NCI-H2107 treated with DMSO at 0.1 percent for 48 hours (cell line): ENCODE results near the gene CRACDL.
"Not testable (repeated sequence)": the region's sequence is repeated elsewhere in the genome, so short reads cannot be mapped to it uniquely, and the experiment has no call there.

Experiments
- DNase-seq: peaks from one replicate; lab custom pipeline; 2025; ENCODE audit not compliant: unreplicated experiment; lab: John Stamatoyannopoulos, UW

The CRACDL gene

DNA sequence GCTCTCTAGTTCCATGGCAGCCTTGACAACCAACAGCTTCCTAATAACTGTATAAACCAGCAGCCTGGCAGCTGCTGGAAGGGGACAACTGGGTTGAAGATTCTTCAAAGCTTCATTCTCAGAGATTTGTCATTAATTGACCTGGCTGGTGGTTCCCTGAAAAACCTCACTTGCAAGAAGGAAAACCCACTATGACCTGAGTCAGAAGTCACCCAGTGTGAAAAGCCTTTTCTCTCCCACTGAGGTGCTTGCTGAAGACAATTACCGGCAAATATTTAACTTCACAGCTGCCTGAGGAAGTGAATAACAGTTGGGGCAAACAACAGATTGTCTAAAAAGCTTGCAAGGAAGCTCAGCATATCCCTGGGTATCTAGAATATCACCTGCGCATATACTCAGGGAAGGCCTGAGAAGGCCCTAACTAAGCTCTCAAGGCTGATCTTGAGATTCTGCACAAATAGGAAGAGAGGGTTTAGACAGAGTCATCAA is 49.9 kb downstream of the CRACDL start:
- DNase-seq, result no peak

DNA sequence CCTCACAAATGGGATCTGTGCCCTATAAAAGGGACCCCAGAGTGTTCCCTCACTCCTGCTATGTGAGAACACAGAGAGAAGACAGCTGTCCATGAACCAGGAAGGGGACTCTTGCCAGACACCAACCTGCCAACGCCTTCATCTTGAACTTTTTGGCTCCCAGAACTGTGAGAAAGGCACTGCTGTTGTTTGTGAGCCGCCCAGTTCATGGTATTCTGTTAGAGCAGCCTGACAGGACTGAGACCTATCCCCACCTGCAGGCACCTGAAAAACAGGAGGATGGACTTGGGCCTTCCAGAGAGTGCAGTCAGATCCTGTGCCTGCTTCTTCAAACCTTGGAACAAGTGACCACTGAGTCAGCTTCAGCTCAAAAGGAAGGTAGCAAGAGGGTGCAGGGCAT is 51.4 kb downstream of the CRACDL start:
- no peak for DNase-seq

DNA sequence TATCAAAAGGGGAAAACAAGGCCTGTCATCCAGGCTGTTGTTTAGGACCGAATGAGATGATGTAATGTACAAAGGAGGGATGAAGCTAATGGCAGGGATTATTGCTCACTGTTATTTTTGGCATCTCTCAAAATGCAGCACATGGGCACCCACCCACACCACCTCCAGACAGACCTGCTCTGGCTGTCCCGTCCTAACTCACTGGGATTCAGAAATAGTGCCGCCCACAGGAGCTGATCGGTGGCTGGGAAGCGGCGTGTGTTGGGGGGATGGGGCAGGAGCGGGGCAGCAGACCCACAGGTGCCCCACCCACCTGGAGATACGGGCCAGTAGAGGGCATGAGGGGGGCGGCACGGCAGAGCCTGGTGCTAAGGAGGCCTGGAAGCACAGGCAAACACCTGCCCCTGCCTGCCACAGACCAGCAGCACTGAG is 52.2 kb downstream of the CRACDL start:
- no peak for DNase-seq

DNA sequence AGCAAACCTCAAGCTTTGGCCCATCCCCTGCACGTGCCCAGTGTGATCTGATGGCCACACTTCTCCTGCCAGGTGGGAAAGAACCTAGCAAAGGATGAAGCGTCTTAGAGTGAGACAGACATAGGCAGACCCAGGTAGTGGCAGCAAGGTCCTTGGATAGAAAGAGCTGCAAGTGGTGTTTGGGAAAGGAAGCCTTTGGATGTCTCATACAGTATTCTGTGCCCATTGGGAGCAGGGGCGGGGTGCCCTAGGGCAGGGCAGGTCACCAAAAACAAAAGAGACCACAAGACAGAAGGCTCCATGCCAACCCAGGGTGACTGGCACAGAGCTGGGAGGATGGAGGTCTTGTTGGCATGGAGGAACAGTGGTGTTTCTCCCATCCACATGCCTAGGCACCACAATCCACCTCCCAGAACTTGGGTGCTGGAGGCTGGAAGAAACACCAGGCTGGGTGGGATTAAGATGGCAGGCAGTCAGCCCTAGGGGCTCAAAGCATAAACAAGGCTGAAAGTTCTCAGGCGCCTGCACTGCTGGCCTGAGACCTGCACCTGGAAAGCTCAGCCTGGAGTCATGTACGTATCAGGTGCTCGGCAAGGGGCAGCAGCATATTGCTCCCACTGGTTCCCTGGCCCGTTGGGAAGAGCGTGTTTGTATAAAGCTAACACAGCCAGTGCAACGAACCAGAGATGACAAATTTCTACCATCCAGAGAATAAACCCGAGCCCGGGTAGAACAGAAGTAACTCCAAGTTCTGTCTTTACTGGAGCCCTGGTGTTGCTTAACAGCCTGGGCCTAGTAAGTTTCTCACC is 52.9 kb downstream of the CRACDL start:
- no peak for DNase-seq

DNA sequence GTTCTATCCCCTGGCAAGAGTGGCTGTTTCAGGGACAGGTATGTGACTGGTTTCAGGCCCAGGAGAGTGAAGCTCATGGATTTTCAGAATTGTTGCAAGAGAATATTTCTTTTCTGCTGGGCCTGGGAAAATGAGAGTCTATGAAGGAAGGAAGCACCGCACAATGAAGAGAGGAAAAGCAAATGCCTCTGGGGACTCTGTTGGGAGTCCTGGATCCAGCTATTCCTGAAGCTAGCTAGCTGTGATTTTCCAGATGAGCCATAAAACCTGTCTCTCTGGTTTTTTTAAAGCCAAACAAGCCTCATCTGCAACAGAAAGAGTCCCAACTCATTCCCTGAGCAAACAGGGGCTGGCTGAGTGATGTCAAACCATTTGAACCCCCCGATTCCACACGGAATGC is 53.7 kb downstream of the CRACDL start:
- DNase-seq, result no peak

DNA sequence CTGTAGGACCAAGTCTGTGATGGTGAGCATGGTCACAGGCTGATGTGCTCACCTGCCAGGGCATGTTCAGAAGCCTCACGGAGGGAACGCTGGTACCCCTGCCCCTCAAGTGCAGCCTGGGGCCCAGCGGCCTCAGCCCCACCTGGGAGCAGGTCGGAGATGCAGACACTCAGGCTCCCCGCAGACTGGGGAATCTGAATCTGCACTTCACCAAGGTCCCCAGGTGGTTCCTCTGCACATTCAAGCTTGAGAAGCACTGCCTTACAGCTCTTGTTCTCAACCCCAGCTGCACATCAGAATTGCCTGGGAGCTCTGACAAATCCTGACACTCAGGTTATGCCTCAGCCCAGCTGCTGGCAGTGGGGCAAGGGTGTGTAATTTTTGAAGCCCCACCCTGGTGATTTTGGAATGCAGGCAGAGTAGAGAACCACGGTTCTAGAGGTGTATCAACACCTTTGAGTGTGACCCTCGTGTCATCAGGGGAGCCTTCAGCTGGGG is 54.8 kb downstream of the CRACDL start:
- DNase-seq, result peak; percentile 64

DNA sequence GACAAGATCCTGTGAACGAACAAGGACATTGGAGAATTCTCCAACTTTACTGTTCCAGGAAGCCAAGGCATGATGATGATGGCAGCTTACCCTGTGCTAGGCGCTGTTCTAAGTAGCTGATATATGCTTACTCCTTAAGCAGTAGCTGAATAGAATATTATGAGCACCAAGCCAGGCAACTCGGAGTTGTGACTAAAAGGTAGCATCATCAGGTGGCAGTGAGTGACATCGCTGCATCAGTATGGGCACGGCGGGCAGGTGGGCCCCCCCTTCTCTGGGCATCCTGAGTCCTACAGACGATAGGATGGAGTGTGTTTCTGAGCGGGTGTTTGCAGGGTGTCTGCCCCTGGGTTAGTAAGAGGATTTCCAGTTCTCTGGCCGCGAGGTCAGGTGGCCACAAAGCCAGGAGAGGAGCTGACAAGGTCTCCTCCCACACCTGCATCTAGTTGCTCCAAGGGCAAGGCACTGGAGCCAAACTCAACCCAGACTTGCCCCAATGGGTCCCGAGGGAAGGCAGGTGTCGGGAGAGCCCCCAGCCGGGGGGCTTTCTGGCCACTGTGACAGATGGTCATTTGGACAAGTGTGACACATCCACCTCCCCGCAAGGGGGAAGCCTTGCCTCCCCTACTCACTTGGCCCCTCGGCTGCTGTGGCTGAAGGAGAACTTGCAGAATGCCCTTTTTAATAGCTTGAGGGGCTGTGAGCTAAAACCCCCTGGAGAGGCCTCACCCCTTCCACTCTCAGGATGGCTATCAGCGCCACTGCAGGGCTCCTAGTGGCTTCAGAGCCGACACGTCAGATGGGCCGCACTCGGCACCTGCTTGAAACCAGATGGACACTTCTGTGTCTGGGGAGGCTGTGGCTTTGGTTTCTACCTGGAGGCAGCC is 55.5 kb downstream of the CRACDL start:
- no peak for DNase-seq

DNA sequence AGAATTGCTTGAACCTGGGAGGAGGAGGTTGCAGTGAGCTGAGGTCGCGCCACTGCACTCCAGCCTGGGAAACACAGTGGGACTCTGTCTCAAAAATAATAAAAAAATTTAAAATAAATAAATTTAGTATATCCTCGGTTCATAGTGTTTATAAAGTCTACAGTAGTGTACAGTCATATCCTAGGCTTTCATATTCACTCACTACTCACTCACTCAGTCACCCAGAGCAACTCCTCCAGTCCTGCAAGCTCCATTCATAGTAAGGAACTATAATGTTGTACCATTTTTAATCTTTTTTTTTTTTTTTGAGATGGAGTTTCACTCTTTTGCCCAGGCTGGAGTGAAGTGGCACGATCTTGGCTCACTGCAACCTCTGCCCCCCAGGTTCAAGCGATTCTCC is 58.4 kb downstream of the CRACDL start:
- DNase-seq, result not testable (repeated sequence)

DNA sequence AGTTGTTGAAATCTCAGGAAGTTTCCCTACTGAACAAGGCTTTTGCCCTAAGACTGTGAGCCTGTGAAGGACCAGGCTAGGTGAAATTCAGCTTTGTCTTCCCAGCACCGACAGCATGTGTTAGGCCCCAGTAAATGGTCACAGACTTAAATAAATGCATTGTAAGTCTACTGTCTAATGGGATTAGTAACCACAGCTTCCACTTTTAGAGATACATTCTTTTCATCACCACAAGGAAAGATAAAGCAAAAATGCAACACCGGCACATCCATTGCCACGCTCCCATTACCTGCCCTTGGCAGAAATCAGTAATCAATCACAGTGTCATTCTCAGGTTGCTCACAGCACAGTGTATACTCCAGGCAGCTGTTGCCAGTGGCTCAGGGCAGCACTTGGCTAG is 59.3 kb downstream of the CRACDL start:
- no peak for DNase-seq

DNA sequence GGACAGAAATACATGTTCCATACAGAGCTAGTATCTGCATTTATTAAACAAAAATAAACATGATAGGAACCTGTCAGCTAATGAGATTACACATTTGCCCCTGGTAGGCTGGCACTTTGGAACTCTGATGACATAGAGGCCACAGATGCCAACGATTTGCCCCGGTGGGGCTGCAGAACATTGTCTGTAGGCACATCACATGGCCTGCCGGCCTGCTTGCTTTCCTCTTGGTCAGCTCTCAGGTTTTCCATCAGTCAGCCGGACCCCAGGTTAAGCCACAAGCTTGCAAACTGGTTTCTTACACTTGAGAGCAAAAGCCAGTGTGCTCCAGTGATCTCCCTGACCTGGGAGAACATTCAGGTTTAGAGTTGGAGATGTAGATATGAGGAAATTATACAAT is 60.3 kb downstream of the CRACDL start:
- DNase-seq, result no peak

DNA sequence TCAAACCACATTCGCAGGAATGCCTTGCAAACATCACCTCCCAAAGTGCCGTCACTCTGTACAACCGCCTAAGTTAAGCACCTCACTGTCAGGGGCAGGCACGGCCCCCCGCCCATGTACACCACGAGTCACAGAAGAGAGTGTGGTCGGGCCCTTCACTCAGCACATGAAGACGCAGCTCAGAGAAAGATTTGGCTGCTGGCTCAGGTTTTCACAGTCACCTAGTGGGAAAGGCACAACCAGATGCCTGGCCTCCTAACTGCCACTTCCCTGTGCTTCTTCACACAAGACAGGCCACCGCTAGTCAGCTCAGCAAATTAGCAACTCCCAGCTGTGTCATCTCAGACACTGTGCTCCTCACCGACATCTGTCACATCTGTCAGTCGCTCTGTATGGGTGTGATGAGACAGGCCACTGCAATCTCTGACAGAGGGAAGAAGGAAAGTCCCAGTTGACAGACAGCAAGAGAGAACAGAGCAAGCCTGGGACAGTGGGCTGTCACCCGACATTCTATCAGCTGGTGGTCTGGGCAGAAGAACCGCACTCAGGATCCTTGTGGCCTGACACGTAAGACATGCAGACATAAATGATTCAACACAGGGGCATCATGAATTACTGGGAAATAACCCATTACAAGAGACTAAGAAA is 60.8 kb downstream of the CRACDL start:
- no peak for DNase-seq

DNA sequence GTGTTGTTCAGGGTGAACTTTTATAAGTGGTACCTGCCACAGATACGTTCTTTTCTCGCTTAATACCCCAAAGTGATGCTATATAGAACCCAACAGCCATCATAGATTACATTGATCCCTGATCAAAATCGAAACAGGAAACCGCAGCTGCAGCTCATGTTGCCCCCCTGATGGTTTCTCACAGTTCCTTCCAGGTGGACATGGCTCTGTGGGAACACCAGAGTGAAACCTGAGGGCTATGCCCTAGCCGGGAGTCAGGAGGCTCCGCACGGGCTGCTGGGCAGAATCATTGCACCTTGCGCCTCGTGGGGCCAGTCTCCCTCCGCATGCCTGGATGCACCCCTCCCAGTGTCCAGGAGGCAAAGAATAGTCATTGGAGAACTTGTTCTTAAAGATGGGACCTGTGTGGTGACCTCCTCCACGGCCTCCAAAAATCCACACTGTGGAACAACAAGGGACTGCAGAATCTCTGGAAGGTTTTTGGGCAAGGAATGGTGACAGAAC is 61.8 kb downstream of the CRACDL start:
- no peak for DNase-seq

DNA sequence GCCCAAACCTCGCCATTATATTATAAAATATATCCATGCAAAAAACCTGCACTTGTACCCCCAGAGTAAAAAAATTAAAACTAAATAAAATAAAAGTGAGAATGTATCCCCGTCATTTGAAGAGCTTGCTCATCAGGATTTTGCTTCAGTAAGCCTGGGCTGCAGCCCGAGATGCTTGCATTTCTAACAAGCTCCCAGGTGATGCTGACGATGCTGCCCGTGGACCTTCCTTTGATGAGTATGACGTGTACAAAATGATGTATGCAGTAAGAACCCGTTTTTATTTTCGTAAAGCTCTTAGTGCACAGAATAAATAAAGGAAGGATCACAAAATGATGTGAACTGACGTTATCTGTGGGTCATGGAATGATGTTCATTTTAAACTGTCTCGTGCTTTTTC is 63.5 kb downstream of the CRACDL start:
- DNase-seq, result no peak

DNA sequence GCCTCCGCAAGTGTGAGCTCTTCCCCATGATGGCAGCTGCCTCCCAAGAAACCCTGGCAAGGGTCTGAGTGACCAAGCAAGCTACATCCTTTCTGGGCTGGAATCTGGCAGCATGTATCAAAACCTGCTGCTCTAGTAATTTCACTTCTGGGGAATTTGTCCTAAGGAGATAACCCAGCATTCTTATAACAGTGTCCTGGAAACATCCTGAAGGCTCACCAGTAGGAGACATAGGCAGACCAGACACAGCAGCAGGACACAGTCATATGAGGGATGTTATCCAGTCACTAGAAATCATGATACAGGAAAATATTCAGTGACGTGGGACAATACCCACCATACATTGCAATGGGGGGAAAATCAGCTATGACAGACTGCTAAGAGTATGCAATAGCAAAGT is 64.5 kb downstream of the CRACDL start:
- DNase-seq, result no peak

DNA sequence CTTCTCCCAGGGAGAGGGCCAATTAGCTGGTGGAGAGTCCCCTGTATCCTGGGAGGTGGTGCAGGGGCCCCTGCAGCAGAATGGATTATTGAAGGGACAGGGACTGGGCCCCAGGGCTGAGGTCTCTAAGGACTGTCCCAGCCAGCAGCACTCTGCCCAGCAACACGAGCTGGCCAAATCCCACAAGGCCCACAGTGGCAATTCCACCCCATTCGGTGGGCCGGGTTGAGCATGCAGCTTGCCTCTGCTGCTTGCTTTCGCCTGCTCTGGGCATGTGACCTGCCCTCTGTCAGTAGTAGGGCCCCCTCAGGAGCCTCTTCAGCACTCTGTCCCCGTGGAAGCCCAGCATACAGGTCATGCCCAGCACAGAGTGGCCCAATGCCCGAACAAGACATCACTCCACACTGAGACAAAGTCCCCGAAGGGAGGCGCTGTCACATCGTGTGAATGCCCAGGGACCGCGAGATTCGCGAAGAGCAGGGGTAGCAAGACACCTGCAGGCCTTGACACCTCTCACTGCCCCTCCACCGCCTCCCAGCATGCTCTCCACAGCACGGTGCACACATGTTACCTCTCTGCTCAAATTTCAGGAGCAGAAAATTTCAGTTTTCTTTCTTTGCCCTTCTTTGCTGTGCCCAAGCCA is 65.4 kb downstream of the CRACDL start:
- peak; percentile 75 for DNase-seq

DNA sequence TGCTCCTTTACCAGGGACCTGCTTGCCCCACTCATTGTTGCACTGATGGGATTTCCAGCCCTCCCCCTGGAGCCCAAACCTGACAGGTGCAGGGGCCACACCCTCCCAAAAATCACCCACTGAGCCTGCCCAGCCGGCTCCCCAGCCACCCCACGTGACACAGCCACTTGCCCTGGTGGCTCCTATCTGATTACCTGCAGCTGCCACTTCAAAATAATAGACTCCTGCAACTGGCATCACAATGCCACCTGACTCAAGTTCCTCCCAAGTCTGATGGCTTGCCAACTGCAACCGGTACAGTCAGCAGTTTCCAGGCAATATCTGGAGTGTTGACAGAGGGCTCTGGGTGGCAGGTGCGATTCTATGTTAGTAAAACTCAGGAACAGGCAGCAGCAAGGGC is 66.2 kb downstream of the CRACDL start:
- peak; percentile 98 for DNase-seq

DNA sequence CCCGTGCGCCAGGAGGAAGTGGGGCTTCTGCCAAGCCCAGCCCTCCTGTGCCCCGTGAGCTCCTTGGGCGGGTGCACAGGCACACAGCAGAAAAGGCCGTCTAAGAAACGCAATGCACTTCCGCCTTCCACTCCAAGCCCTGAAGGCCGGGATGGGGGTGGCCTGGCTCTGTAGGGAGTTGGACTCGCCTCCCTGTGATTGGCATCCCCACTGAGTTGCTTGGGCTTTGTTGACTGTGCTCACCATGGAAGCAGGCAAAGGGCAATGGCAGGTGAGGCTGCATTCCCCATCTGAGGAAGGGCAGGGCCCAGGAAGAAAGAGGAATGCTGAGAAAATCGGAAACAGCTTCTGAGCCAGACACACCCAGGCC is 66.8 kb downstream of the CRACDL start:
- peak; percentile 88 for DNase-seq

DNA sequence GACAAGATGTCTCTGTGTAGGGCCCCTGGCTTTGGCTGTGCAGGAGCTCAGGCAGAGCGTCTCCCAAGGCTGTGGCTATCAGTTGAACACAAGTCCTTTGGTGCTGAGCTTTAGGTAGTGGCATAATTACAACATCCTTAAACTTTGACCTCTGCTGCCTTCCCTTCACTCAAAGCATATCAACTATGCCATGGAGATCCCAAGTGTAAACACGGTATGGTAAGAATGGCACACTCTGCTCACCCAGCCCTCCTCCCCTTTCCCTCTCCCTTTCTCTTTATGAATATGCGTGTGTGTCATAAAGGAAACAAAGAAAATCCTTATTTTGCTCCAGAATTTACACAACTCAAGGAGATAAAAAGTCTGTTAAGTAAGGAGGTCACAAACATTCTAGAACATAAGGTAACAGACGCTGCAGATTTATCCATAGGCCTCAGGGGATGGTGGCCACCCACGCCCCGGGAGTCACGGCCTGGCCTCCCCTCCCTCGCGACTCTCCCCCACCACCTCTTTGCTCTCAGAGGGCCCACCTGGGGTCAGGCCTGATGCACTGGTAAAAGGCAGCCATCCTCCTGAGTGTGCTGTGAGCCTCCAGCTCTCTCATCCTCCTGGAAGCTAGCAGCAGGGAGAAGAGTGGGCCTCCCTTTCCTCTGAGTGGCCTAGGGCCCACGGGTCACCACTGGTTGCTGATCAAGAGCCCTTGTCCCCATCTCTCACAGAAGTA is 67.3 kb downstream of the CRACDL start:
- peak; percentile 50 for DNase-seq

DNA sequence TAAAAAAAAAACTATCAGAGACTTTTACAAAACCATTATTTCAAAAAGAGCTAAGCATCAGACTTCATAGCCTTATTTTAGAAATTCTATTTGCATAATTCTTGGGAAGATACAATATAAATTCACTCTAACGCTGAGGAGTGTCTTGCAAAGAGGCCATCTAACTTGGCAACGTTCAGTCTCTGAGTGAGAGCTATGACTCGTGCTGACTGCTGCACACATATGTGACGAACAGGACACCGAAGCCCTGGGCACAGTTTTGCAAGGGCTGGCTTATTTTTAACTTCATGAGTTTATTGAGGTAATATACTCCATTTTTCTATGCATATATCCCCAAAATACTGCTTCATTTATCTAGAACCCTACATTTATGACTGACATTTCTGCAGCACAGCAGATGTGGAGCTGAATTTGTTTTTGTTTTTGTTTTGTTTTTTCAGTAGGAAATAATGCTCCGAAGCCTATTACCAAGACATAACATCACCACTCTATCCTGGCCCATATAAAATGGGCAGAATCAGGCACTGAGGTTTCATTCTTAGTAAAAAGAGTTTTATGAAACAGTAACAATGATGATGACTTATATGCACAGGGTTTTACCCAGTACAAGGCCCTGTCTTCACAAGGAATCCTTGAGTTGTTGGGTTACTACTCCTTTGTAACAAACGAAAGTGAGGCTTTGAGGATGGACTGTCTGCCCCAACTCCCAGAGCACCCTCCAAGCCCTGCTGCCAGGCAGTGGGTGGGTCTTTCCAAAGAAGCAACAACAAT is 68.3 kb downstream of the CRACDL start:
- peak; percentile 23 for DNase-seq
